Osteoblast (primary cell): ENCODE measurements around the gene HELZ. TPM values are rescaled to one million over a fixed set of nuclear protein-coding genes. Genes with fewer than 3 reads are reported as not detected.

Experiments
- DNase-seq: peaks from one replicate; pipeline ENCODE4 v3.0.0; 2011; ENCODE audit warnings: low spot score, mixed read lengths; ENCODE audit not compliant: insufficient read length; ENCODE audit errors: missing footprints
- H2AFZ ChIP-seq: 2 replicates; pipeline ENCODE4 v1.6.0; 2011; ENCODE audit warnings: mild to moderate bottlenecking, low read length
- H3K27ac ChIP-seq: 2 replicates; pipeline ENCODE4 v1.5.1; 2011; ENCODE audit warnings: mild to moderate bottlenecking, low read depth, low read length, moderate library complexity
- H3K27me3 ChIP-seq: 2 replicates; pipeline ENCODE4 v1.6.0; 2012; ENCODE audit warnings: mild to moderate bottlenecking, control low read depth, inconsistent platforms, low read length, moderate library complexity; ENCODE audit not compliant: insufficient read depth
- H3K36me3 ChIP-seq: 2 replicates; pipeline ENCODE4 v1.5.1; 2011; ENCODE audit warnings: mild to moderate bottlenecking, low read length, control low read depth, moderate library complexity; ENCODE audit not compliant: insufficient read depth
- H3K4me1 ChIP-seq: 2 replicates; pipeline ENCODE4 v1.5.1; 2011; ENCODE audit warnings: mild to moderate bottlenecking, low read length, control low read depth, moderate library complexity; ENCODE audit not compliant: insufficient read depth
- H3K4me2 ChIP-seq: 2 replicates; pipeline ENCODE4 v1.6.0; 2011; ENCODE audit warnings: mild to moderate bottlenecking, low read length; ENCODE audit not compliant: insufficient read depth
- H3K4me3 ChIP-seq: fragments of 200-600 bp; sonication (generic); 3 replicates; pipeline ENCODE4 v1.5.1; 2012; ENCODE audit warnings: mild to moderate bottlenecking, low read length, inconsistent platforms; ENCODE audit not compliant: insufficient read depth
- H3K79me2 ChIP-seq: 2 replicates; pipeline ENCODE4 v1.6.0; 2012; ENCODE audit warnings: mild to moderate bottlenecking, low read length, control low read depth, inconsistent platforms; ENCODE audit not compliant: insufficient read depth
- H3K9me3 ChIP-seq: 2 replicates; pipeline ENCODE4 v1.5.1; 2011; ENCODE audit warnings: low read depth, low read length, control low read depth
- H4K20me1 ChIP-seq: 2 replicates; pipeline ENCODE4 v1.6.0; 2012; ENCODE audit warnings: mild to moderate bottlenecking, low read length, control low read depth; ENCODE audit not compliant: insufficient read depth
- CTCF ChIP-seq: IDR thresholded peaks from 2 replicates; pipeline ENCODE4 v1.5.1; 2011; ENCODE audit warnings: mild to moderate bottlenecking, low read depth, low read length, moderate library complexity; ENCODE audit errors: extremely low read depth
- total RNA-seq: library from RNA; depleted of rRNA; stranded (reverse); fragments of >200 nt; gene quantifications from 2 replicates; pipeline ENCODE4 v1.2.3, GENCODE V29; 2012

The HELZ gene
- total RNA-seq, 1 donor = 56.8 TPM

DNA sequence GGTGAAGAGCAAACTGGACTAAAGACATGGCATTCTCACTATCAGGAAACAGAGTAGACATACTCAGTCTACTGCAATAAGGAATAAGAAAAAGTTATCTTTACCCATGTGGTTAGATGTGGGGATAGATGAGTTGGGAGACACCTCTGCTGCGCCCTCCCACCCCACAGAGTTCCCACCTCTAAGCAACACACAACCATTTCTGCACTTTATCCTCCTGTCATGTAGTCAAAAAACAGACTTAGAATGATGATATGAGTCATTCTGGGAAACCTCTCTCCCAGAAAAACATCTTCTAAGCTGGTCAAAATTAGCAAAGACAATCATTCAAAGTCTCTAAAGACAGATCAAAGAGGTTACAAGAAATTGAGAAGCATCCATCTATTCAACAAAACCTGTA is 105.7 kb downstream of the HELZ start:
- no peaks in the 10 kb centered on the region for H3K9me3 ChIP-seq
- peaks cover 6% of the 10 kb centered on the region for H3K79me2 ChIP-seq
- H3K36me3 ChIP-seq = peaks cover 14% of the 10 kb centered on the region
- H3K4me1 ChIP-seq = peaks cover 27% of the 10 kb centered on the region
- no peaks in the 10 kb centered on the region for H3K27me3 ChIP-seq
- no peak overlapping the region for H3K4me3 ChIP-seq
- DNase-seq = no peak
- H3K4me2 ChIP-seq = no peak overlapping the region
- H4K20me1 ChIP-seq = peaks cover 5% of the 10 kb centered on the region
- no peak overlapping the region for H3K27ac ChIP-seq
- no peak for TF ChIP-seq CTCF
- no peak overlapping the region for H2AFZ ChIP-seq

GRCh38 chr17:67138392-67138791 is 106.6 kb downstream of the HELZ start:
- H3K27me3 ChIP-seq = no peaks in the 10 kb centered on the region
- no peak for TF ChIP-seq CTCF
- H3K27ac ChIP-seq = no peak overlapping the region
- peaks cover 12% of the 10 kb centered on the region for H3K36me3 ChIP-seq
- no peak for DNase-seq
- H2AFZ ChIP-seq = no peak overlapping the region
- no peaks in the 10 kb centered on the region for H3K9me3 ChIP-seq
- no peak overlapping the region for H3K4me3 ChIP-seq
- peaks cover 6% of the 10 kb centered on the region for H3K79me2 ChIP-seq
- no peak overlapping the region for H3K4me2 ChIP-seq
- H3K4me1 ChIP-seq = peaks cover 27% of the 10 kb centered on the region
- H4K20me1 ChIP-seq = peaks cover 5% of the 10 kb centered on the region

DNA sequence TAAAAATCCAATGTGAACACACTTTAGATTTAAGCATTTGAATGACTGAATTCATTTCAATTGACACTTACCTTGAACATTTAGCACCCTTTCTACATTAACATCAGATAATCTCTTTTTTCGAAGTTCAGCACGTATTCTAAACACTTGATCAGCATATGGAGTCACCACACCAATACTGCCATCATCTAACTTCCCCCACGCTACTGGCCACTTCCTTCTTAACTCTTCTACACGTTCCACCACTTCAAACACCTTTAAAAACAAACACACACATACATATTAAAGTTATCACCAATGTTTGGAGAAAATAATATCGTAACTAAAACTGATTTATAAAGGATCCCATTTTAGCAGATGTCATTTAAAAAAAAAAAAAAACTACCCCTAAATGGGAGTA is 107.1 kb downstream of the HELZ start:
- H4K20me1 ChIP-seq = peaks cover 5% of the 10 kb centered on the region
- no peak overlapping the region for H3K4me2 ChIP-seq
- H3K27me3 ChIP-seq = no peaks in the 10 kb centered on the region
- peaks cover 6% of the 10 kb centered on the region for H3K79me2 ChIP-seq
- peaks cover 27% of the 10 kb centered on the region for H3K4me1 ChIP-seq
- H3K9me3 ChIP-seq = no peaks in the 10 kb centered on the region
- H2AFZ ChIP-seq = no peak overlapping the region
- no peak for TF ChIP-seq CTCF
- H3K27ac ChIP-seq = no peak overlapping the region
- H3K4me3 ChIP-seq = no peak overlapping the region
- H3K36me3 ChIP-seq = peaks cover 7% of the 10 kb centered on the region
- no peak for DNase-seq

DNA sequence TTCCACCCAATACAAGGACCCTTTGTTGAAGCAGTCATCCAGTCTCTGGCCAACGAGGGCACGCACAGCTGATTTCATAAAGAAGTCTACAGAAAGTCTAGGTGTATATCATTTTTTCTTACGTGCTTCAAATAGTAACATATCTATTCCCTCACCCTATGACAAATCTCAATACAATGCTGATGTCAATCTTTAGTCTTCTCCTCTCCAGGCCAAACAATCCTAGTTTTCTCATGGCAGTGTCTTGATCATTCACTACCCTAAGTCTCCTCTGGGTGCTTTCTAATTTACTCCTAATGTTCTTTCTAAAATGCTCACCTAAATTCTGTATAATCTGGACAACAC is 108.0 kb downstream of the HELZ start:
- H3K36me3 ChIP-seq = peaks cover 6% of the 10 kb centered on the region
- no peak overlapping the region for H3K27ac ChIP-seq
- no peaks in the 10 kb centered on the region for H3K27me3 ChIP-seq
- no peak overlapping the region for H2AFZ ChIP-seq
- H3K4me2 ChIP-seq = no peak overlapping the region
- peaks cover 6% of the 10 kb centered on the region for H3K79me2 ChIP-seq
- no peak overlapping the region for H3K4me3 ChIP-seq
- H3K9me3 ChIP-seq = no peaks in the 10 kb centered on the region
- DNase-seq = no peak
- peaks cover 27% of the 10 kb centered on the region for H3K4me1 ChIP-seq
- H4K20me1 ChIP-seq = peaks cover 5% of the 10 kb centered on the region
- no peak for TF ChIP-seq CTCF
